A549 (cell line): ENCODE results near the gene COQ7. TPM values are rescaled to one million over a fixed set of nuclear protein-coding genes. Genes with fewer than 3 reads are reported as not detected.
A peak's percentile ranks its signal among the peaks of the same experiment; 100 is the strongest.

Source experiments
- ATAC-seq, 2 experiments: fragments of 200-7000 bp in 1 of 2; fragments of >200 bp in 1 of 2; cut with Nextera tagmentation in 1 of 2; cut with Tn5 transposase in 1 of 2; 3 replicates each; pipeline versions ENCODE4 v1.8.0 to v1.9.1; 2018 to 2020; ENCODE audit warnings: mild to moderate bottlenecking in 1 of 2, moderate library complexity in 1 of 2
- CTCF ChIA-PET: fragments of 300-600 bp; sonication (Branson Sonifier 250); formaldehyde crosslinking; extraction: SDS; loops from one replicate; lab custom pipeline; 2021; ENCODE audit warnings: antibody characterized with exemption, inconsistent platforms; lab: Yijun Ruan, JAX
- POLR2A ChIA-PET: fragments of 350-600 bp; formaldehyde crosslinking; extraction: SDS; loops from one replicate; lab custom pipeline; 2021; ENCODE audit warnings: antibody characterized with exemption, inconsistent platforms; lab: Yijun Ruan, JAX
- DNase-seq, 2 experiments: peaks; one replicate each; pipeline versions ENCODE4 v3.0.0 to v3.0.0-alpha.2; 2011 to 2016; ENCODE audit warnings: low read depth in 1 of 2, low spot score in 1 of 2
- FAIRE-seq: peaks from 2 replicates; lab custom pipeline; 2011; peaks lifted over from hg19 to GRCh38; lab: Jason Lieb, UNC
- H3K27ac ChIP-seq, 2 experiments: fragments of >200 bp; sonication (Bioruptor Twin); formaldehyde crosslinking; 3 replicates each; pipeline ENCODE4 v1.5.1; 2016 to 2017
- H3K4me1 ChIP-seq: fragments of >200 bp; sonication (Bioruptor Twin); formaldehyde crosslinking; 3 replicates; pipeline ENCODE4 v1.6.1; 2016
- H3K4me2 ChIP-seq: fragments of >200 bp; sonication (Bioruptor Twin); formaldehyde crosslinking; 3 replicates; pipeline ENCODE4 v1.6.1; 2016
- H3K4me3 ChIP-seq: fragments of >200 bp; sonication (Bioruptor Twin); formaldehyde crosslinking; 3 replicates; pipeline ENCODE4 v1.5.1; 2016
- H3K9me3 ChIP-seq: fragments of >200 bp; sonication (Bioruptor Twin); formaldehyde crosslinking; 3 replicates; pipeline ENCODE4 v1.6.1; 2016
- BHLHE40 ChIP-seq: IDR thresholded peaks from 2 replicates; pipeline ENCODE4 v1.6.1; 2012; ENCODE audit warnings: low read depth, low read length, inconsistent platforms
- CBX2 ChIP-seq: fragments of 200-600 bp; sonication (generic); IDR thresholded peaks from 2 replicates; pipeline ENCODE4 v1.6.1; 2016; ENCODE audit warnings: low read depth, mild to moderate bottlenecking, borderline replicate concordance
- EP300 ChIP-seq, 2 experiments: fragments of >200 bp; sonication (Bioruptor Twin); formaldehyde crosslinking; IDR thresholded peaks; 2 replicates in 1 of 2; 3 replicates in 1 of 2; pipeline ENCODE4 v1.6.1; 2016 to 2017
- FOSB ChIP-seq: fragments of 250-450 bp; sonication (Bioruptor Pico); IDR thresholded peaks from 2 replicates; pipeline ENCODE4 v1.5.0; 2020; ENCODE audit warnings: mild to moderate bottlenecking, moderate library complexity
- FOSL2 ChIP-seq, 2 experiments: fragments of 450-650 bp in 1 of 2; fragments of >200 bp in 1 of 2; sonication (Bioruptor Twin) in 1 of 2; formaldehyde crosslinking; IDR thresholded peaks; 2 replicates each; pipeline versions ENCODE4 v1.5.0 to v1.6.1; 2016 to 2020; ENCODE audit warnings: mild to moderate bottlenecking in 1 of 2, moderate library complexity in 1 of 2
- FOXS1 ChIP-seq: fragments of 250-450 bp; sonication (Bioruptor Pico); IDR thresholded peaks from 2 replicates; pipeline ENCODE4 v1.5.0; 2020; ENCODE audit warnings: mild to moderate bottlenecking, moderate library complexity
- HDAC2 ChIP-seq: fragments of 200-600 bp; sonication (generic); IDR thresholded peaks from 2 replicates; pipeline ENCODE4 v1.6.1; 2016
- HOXA7 ChIP-seq: fragments of 250-450 bp; sonication (Bioruptor Pico); IDR thresholded peaks from 2 replicates; pipeline ENCODE4 v1.5.0; 2020; ENCODE audit warnings: mild to moderate bottlenecking, moderate library complexity
- KDM5A ChIP-seq: fragments of 200-600 bp; sonication (generic); IDR thresholded peaks from 2 replicates; pipeline ENCODE4 v1.6.1; 2016; ENCODE audit warnings: antibody characterized with exemption, mild to moderate bottlenecking
- MAFK ChIP-seq: fragments of 450-650 bp; IDR thresholded peaks from 2 replicates; pipeline ENCODE4 v1.6.1; 2014; ENCODE audit not compliant: partially characterized antibody
- MAZ ChIP-seq: fragments of 150-350 bp; IDR thresholded peaks from 2 replicates; pipeline ENCODE4 v1.6.1; 2014; ENCODE audit warnings: antibody characterized with exemption, low read depth, low read length, borderline replicate concordance
- PHF8 ChIP-seq: fragments of 200-600 bp; sonication (generic); IDR thresholded peaks from 2 replicates; pipeline ENCODE4 v1.6.1; 2016; ENCODE audit warnings: low read depth, mild to moderate bottlenecking, antibody characterized with exemption, moderate library complexity, borderline replicate concordance
- RARB ChIP-seq: fragments of 250-450 bp; sonication (Bioruptor Pico); IDR thresholded peaks from 2 replicates; pipeline ENCODE4 v1.8.0; 2021; ENCODE audit warnings: mild to moderate bottlenecking, moderate library complexity
- RFX5 ChIP-seq: fragments of 450-650 bp; IDR thresholded peaks from 2 replicates; pipeline ENCODE4 v1.7.1; 2014; ENCODE audit warnings: antibody characterized with exemption, mild to moderate bottlenecking, moderate library complexity
- SMC3 ChIP-seq: fragments of >200 bp; sonication (Bioruptor Twin); formaldehyde crosslinking; IDR thresholded peaks from 3 replicates; pipeline ENCODE4 v1.6.1; 2018; ENCODE audit warnings: inconsistent platforms
- SREBF2 ChIP-seq: fragments of 450-650 bp; IDR thresholded peaks from 2 replicates; pipeline ENCODE4 v1.6.1; 2014; ENCODE audit warnings: mild to moderate bottlenecking, moderate library complexity
- TP53 ChIP-seq: fragments of 250-450 bp; sonication (Bioruptor Pico); IDR thresholded peaks from 2 replicates; pipeline ENCODE4 v1.5.0; 2021; ENCODE audit warnings: mild to moderate bottlenecking, moderate library complexity
- ZC3H11A ChIP-seq: fragments of 450-650 bp; IDR thresholded peaks from 2 replicates; pipeline ENCODE4 v1.6.1; 2014; ENCODE audit warnings: antibody characterized with exemption, mild to moderate bottlenecking
- ZFP36 ChIP-seq: fragments of 450-650 bp; IDR thresholded peaks from 2 replicates; pipeline ENCODE4 v1.6.1; 2014; ENCODE audit warnings: borderline replicate concordance; ENCODE audit not compliant: partially characterized antibody
- WGBS: methylation state at CpG from one replicate; pipeline ENCODE4 v1.1.6; 2017; ENCODE audit errors: missing lambda C conversion rate; 5-methylcytosine and 5-hydroxymethylcytosine counted together
- polyA plus RNA-seq, 4 experiments: library from polyadenylated mRNA; depleted of rRNA in 3 of 4; stranded (reverse); fragments of >200 nt; fragmentation: RNase III in 1 of 4; extraction: RNeasy Plus Mini Kit Qiagen cat#74134 plus additional on column Dnase treatment in 1 of 4; gene quantifications; 2 replicates in 3 of 4; 3 replicates in 1 of 4; pipeline ENCODE4 v1.2.3, GENCODE V29; 2011 to 2017
- TF ChIP-seq, protein P1 (sequence below): fragments of 250-450 bp; sonication (Bioruptor Pico); IDR thresholded peaks from 2 replicates; pipeline ENCODE4 v1.5.0; 2020; ENCODE audit warnings: low read depth, mild to moderate bottlenecking, moderate library complexity
- TF ChIP-seq, protein P2 (sequence below): IDR thresholded peaks from 2 replicates; pipeline ENCODE4 v1.6.1; 2012
- TF ChIP-seq, protein P3 (sequence below): fragments of >200 bp; sonication (Bioruptor Twin); formaldehyde crosslinking; IDR thresholded peaks from 3 replicates; pipeline ENCODE4 v1.5.1; 2016
- TF ChIP-seq, protein P4 (sequence below): fragments of 200-600 bp; sonication (generic); IDR thresholded peaks from 2 replicates; pipeline ENCODE4 v1.6.1; 2016; ENCODE audit warnings: antibody characterized with exemption, mild to moderate bottlenecking, moderate library complexity
- TF ChIP-seq, protein P5 (sequence below): fragments of >200 bp; sonication (Bioruptor Twin); formaldehyde crosslinking; IDR thresholded peaks from 2 replicates; pipeline ENCODE4 v1.6.1; 2016
- TF ChIP-seq, protein P6 (sequence below): fragments of 450-650 bp; IDR thresholded peaks from 2 replicates; pipeline ENCODE4 v1.6.1; 2014; ENCODE audit warnings: antibody characterized with exemption

The COQ7 gene
- polyA plus RNA-seq, 2 of the 4 experiments (the other 2 are of a cell fraction), result 16.3 to 23.8 TPM

DNA sequence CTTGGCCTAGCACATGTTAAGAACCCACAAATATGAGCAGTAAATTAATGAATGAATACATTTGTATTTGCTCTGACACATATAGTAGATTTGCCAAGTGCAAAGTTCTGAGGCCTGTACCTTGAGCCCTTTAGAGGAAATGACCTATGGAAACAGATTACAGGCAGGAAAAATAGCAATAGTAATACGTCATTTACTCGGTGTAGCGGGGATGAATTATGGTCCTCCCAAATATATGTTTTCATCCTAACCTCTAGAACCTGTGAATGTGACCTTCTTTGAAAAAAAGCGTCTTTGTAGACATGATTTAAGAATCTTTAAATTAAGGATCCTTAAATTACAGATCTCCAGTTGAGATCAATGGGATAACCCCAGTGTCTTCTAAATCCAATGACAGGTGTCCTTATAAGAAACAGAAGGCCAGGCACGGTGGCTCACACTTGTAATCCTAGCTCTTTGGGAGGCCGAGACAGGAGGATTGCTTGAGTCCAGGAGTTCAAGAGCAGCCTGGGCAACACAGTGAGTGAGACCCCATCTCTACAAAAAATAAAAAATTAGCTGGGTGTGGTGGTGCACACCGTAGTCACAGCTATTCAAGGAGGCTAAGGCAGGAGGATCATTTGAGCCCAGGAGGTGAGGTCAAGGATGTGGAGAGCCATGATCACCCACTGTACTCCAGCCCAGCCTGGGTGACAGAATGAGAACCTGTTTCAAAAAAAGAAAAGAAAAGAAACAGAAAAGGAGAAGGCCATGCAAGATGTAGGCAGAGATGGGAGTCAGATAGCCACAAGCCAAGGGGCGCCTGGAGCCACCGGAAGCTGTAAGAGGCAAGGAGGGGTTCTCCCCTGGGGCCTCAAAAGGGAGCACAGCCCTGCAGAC lies 41.2 kb downstream of the COQ7 start:
- Histone ChIP-seq H3K4me2 (peak overlapping the region; percentile 66), H3K4me1 (peaks cover 48% of the 10 kb centered on the region), H3K27ac (peak overlapping the region; percentile 64 to 82), H3K9me3 (no peaks in the 10 kb centered on the region), H3K4me3 (no peak overlapping the region)
- TF ChIP-seq, protein P1, sequence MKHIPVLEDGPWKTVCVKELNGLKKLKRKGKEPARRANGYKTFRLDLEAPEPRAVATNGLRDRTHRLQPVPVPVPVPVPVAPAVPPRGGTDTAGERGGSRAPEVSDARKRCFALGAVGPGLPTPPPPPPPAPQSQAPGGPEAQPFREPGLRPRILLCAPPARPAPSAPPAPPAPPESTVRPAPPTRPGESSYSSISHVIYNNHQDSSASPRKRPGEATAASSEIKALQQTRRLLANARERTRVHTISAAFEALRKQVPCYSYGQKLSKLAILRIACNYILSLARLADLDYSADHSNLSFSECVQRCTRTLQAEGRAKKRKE, result no peak
- TF ChIP-seq PHF8 (no peak), ZFP36 (no peak), HDAC2 (no peak), TP53 (no peak), EP300 (IDR thresholded peaks at IDR 0.05) (no peak), RFX5 (no peak), FOXS1 (CRISPR knock-in tag) (no peak), ZC3H11A (no peak), RARB (CRISPR knock-in tag) (no peak), FOSB (no peak)
- TF ChIP-seq, protein P2, sequence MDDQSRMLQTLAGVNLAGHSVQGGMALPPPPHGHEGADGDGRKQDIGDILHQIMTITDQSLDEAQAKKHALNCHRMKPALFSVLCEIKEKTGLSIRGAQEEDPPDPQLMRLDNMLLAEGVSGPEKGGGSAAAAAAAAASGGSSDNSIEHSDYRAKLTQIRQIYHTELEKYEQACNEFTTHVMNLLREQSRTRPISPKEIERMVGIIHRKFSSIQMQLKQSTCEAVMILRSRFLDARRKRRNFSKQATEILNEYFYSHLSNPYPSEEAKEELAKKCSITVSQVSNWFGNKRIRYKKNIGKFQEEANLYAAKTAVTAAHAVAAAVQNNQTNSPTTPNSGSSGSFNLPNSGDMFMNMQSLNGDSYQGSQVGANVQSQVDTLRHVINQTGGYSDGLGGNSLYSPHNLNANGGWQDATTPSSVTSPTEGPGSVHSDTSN, result no peak
- peak in 1 of 2 experiments; percentile 5; a peak in 1 of 6 replicates for ATAC-seq
- ChIA-PET CTCF (interaction anchor here (0.7 to 12.5 kb wide), 6 partner anchors 12 to 394 kb away, joined by 3 to 114 read pairs (median 4); no protein-coding TSS in a partner anchor), POLR2A (no interaction called here)
- no peak for FAIRE-seq
- 76% methylated on average over 9 of the region's 9 CpGs for WGBS
- no peak for DNase-seq

DNA sequence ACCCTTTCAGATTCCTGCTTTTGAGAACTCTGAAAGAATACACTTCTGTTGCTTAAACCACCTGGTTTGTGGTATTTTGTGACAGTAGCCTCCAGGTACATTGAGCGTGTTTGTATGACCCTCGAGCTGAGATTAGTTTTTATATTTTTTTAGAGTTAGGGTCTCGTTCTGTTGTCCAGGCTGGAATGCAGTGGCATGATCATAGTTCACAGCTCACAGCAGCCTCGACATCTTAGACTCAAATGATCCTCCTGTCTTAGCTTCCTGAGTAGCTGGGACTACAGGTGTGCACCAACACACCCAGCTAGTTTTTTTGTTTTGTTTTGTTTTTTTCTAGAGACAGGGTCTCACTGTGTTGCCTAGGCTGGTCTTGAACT lies 41.9 kb downstream of the COQ7 start:
- DNase-seq (no peak), ATAC-seq (no peak), FAIRE-seq (no peak)
- Histone ChIP-seq H3K9me3 (no peaks in the 10 kb centered on the region), H3K4me3 (no peak overlapping the region), H3K27ac (peak overlapping the region in 1 of 2 experiments; percentile 82; a peak in 3 of 6 replicates), H3K4me2 (no peak overlapping the region), H3K4me1 (peaks cover 48% of the 10 kb centered on the region)
- 93% methylated on average over 4 of the region's 4 CpGs for WGBS
- TF ChIP-seq SREBF2 (no peak), MAFK (no peak), MAZ (no peak), KDM5A (no peak), SMC3 (no peak), BHLHE40 (no peak), HOXA7 (no peak), ZFP36 (no peak), FOSL2 (IDR thresholded peaks at IDR 0.05) (no peak), FOSL2 (CRISPR knock-in tag; IDR thresholded peaks at IDR 0.05) (no peak), CBX2 (no peak), EP300 (IDR thresholded peaks at IDR 0.05) (no peak)
- TF ChIP-seq, protein P3, sequence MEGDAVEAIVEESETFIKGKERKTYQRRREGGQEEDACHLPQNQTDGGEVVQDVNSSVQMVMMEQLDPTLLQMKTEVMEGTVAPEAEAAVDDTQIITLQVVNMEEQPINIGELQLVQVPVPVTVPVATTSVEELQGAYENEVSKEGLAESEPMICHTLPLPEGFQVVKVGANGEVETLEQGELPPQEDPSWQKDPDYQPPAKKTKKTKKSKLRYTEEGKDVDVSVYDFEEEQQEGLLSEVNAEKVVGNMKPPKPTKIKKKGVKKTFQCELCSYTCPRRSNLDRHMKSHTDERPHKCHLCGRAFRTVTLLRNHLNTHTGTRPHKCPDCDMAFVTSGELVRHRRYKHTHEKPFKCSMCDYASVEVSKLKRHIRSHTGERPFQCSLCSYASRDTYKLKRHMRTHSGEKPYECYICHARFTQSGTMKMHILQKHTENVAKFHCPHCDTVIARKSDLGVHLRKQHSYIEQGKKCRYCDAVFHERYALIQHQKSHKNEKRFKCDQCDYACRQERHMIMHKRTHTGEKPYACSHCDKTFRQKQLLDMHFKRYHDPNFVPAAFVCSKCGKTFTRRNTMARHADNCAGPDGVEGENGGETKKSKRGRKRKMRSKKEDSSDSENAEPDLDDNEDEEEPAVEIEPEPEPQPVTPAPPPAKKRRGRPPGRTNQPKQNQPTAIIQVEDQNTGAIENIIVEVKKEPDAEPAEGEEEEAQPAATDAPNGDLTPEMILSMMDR, result no peak
- TF ChIP-seq, protein P4, sequence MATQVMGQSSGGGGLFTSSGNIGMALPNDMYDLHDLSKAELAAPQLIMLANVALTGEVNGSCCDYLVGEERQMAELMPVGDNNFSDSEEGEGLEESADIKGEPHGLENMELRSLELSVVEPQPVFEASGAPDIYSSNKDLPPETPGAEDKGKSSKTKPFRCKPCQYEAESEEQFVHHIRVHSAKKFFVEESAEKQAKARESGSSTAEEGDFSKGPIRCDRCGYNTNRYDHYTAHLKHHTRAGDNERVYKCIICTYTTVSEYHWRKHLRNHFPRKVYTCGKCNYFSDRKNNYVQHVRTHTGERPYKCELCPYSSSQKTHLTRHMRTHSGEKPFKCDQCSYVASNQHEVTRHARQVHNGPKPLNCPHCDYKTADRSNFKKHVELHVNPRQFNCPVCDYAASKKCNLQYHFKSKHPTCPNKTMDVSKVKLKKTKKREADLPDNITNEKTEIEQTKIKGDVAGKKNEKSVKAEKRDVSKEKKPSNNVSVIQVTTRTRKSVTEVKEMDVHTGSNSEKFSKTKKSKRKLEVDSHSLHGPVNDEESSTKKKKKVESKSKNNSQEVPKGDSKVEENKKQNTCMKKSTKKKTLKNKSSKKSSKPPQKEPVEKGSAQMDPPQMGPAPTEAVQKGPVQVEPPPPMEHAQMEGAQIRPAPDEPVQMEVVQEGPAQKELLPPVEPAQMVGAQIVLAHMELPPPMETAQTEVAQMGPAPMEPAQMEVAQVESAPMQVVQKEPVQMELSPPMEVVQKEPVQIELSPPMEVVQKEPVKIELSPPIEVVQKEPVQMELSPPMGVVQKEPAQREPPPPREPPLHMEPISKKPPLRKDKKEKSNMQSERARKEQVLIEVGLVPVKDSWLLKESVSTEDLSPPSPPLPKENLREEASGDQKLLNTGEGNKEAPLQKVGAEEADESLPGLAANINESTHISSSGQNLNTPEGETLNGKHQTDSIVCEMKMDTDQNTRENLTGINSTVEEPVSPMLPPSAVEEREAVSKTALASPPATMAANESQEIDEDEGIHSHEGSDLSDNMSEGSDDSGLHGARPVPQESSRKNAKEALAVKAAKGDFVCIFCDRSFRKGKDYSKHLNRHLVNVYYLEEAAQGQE, result no peak
- TF ChIP-seq, protein P5, sequence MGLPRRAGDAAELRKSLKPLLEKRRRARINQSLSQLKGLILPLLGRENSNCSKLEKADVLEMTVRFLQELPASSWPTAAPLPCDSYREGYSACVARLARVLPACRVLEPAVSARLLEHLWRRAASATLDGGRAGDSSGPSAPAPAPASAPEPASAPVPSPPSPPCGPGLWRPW, result no peak
- TF ChIP-seq, protein P6, sequence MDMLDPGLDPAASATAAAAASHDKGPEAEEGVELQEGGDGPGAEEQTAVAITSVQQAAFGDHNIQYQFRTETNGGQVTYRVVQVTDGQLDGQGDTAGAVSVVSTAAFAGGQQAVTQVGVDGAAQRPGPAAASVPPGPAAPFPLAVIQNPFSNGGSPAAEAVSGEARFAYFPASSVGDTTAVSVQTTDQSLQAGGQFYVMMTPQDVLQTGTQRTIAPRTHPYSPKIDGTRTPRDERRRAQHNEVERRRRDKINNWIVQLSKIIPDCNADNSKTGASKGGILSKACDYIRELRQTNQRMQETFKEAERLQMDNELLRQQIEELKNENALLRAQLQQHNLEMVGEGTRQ, result no peak
- CTCF ChIA-PET, result interaction anchor here (2.3 to 12.5 kb wide), 2 partner anchors 15 to 23 kb away, joined by 20 to 114 read pairs; no protein-coding TSS in a partner anchor
- POLR2A ChIA-PET, result no interaction called here
